B cell (primary cell): ENCODE data around the gene CBX8.

Experiments
- CTCF ChIP-seq: fragments of 200-600 bp; IDR thresholded peaks from one replicate; pipeline ENCODE4 v1.8.0; 2022; ENCODE audit warnings: antibody characterized with exemption, mild to moderate bottlenecking
- EZH2 ChIP-seq: IDR thresholded peaks from 2 replicates; pipeline ENCODE4 v1.6.1; 2012; ENCODE audit warnings: borderline replicate concordance, low read depth, mild to moderate bottlenecking, moderate library complexity, low read length; ENCODE audit not compliant: insufficient read depth, poor library complexity, severe bottlenecking

GRCh38 chr17:79765708-79766107, 31.2 kb downstream of the CBX8 start:
- TF ChIP-seq CTCF (no peak), EZH2 (no peak)
